HepG2 (cell line): ENCODE data around the gene HBS1L. TPM values are rescaled to one million over a fixed set of nuclear protein-coding genes. Genes with fewer than 3 reads are reported as not detected.

Source experiments
- ARNT2 ChIP-seq: sonication (generic); formaldehyde crosslinking; IDR thresholded peaks from 2 replicates; pipeline ENCODE4 v1.8.0; 2022; ENCODE audit warnings: mild to moderate bottlenecking, low read depth, missing genetic modification reagents, moderate library complexity
- FOXO1 ChIP-seq: sonication (generic); formaldehyde crosslinking; IDR thresholded peaks from 2 replicates; pipeline ENCODE4 v1.4.0; 2020; ENCODE audit warnings: missing genetic modification reagents
- GTF2F1 ChIP-seq: fragments of 150-350 bp; IDR thresholded peaks from 2 replicates; pipeline ENCODE4 v1.6.1; 2014; ENCODE audit warnings: low read length
- HES4 ChIP-seq: sonication (generic); formaldehyde crosslinking; IDR thresholded peaks from 2 replicates; pipeline ENCODE4 v1.9.0; 2021; ENCODE audit warnings: mild to moderate bottlenecking, missing genetic modification reagents, borderline replicate concordance
- JUND ChIP-seq: sonication (generic); formaldehyde crosslinking; IDR thresholded peaks from 2 replicates; pipeline ENCODE4 v1.8.0; 2022; ENCODE audit warnings: mild to moderate bottlenecking, missing genetic modification reagents
- MAFG ChIP-seq: sonication (generic); formaldehyde crosslinking; IDR thresholded peaks from 2 replicates; pipeline ENCODE4 v1.5.1; 2020; ENCODE audit warnings: mild to moderate bottlenecking, missing genetic modification reagents
- MYC ChIP-seq: sonication (generic); formaldehyde crosslinking; IDR thresholded peaks from 2 replicates; pipeline ENCODE4 v1.9.0; 2021; ENCODE audit warnings: missing genetic modification reagents, borderline replicate concordance
- NFYB ChIP-seq: sonication (generic); formaldehyde crosslinking; IDR thresholded peaks from 2 replicates; pipeline ENCODE4 v1.4.0; 2020; ENCODE audit warnings: missing genetic modification reagents
- NONO ChIP-seq, 2 experiments: fragments of 450-650 bp in 1 of 2; sonication (generic) in 1 of 2; formaldehyde crosslinking in 1 of 2; IDR thresholded peaks in 1 of 2; conservative IDR thresholded peaks in 1 of 2; 2 replicates each; pipeline versions ENCODE4 v1.6.1 to v1.8.0; 2017 to 2022; ENCODE audit warnings: mild to moderate bottlenecking in 1 of 2, missing genetic modification reagents in 1 of 2, moderate library complexity in 1 of 2
- PBX3 ChIP-seq: sonication (generic); formaldehyde crosslinking; IDR thresholded peaks from 2 replicates; pipeline ENCODE4 v1.8.1; 2023; ENCODE audit warnings: missing genetic modification reagents, inconsistent platforms, borderline replicate concordance
- PCBP2 ChIP-seq: fragments of 200-400 bp; formaldehyde crosslinking; optimal IDR thresholded peaks from 2 replicates; pipeline ENCODE3; 2018; ENCODE audit warnings: low read length, low read depth; ENCODE audit not compliant: poor library complexity, severe bottlenecking
- PLRG1 ChIP-seq: fragments of 450-650 bp; conservative IDR thresholded peaks from 2 replicates; pipeline ENCODE4 v1.6.1; 2016
- PRPF4 ChIP-seq: fragments of 200-400 bp; formaldehyde crosslinking; IDR thresholded peaks from 2 replicates; pipeline ENCODE4 v1.6.1; 2016; ENCODE audit warnings: low read length, low read depth; ENCODE audit not compliant: poor library complexity, severe bottlenecking
- TIGD3 ChIP-seq: sonication (generic); formaldehyde crosslinking; IDR thresholded peaks from 2 replicates; pipeline ENCODE4 v1.5.1; 2020; ENCODE audit warnings: mild to moderate bottlenecking, missing genetic modification reagents, borderline replicate concordance
- U2AF2 ChIP-seq: fragments of 200-400 bp; formaldehyde crosslinking; IDR thresholded peaks from 2 replicates; pipeline ENCODE4 v1.6.1; 2017; ENCODE audit warnings: low read depth, mild to moderate bottlenecking, low read length
- XBP1 ChIP-seq: sonication (generic); formaldehyde crosslinking; IDR thresholded peaks from 2 replicates; pipeline ENCODE4 v1.5.0; 2020; ENCODE audit warnings: missing genetic modification reagents
- ZIK1 ChIP-seq: sonication (generic); formaldehyde crosslinking; IDR thresholded peaks from 2 replicates; pipeline ENCODE4 v1.5.0; 2020; ENCODE audit warnings: mild to moderate bottlenecking, low read depth, missing genetic modification reagents, borderline replicate concordance
- ZMYM4 ChIP-seq: sonication (generic); formaldehyde crosslinking; IDR thresholded peaks from 2 replicates; pipeline ENCODE4 v1.8.1; 2023; ENCODE audit warnings: mild to moderate bottlenecking, missing genetic modification reagents
- ZNF124 ChIP-seq: sonication (generic); formaldehyde crosslinking; IDR thresholded peaks from 2 replicates; pipeline ENCODE4 v1.4.0; 2020; ENCODE audit warnings: missing genetic modification reagents
- ZNF18 ChIP-seq: sonication (generic); formaldehyde crosslinking; IDR thresholded peaks from 2 replicates; pipeline ENCODE4 v1.8.0; 2022; ENCODE audit warnings: mild to moderate bottlenecking, missing genetic modification reagents; ENCODE audit not compliant: insufficient replicate concordance
- ZNF432 ChIP-seq: sonication (generic); formaldehyde crosslinking; IDR thresholded peaks from 2 replicates; pipeline ENCODE4 v1.5.0; 2020; ENCODE audit warnings: missing genetic modification reagents, mild to moderate bottlenecking, borderline replicate concordance
- ZNF781 ChIP-seq: sonication (generic); formaldehyde crosslinking; IDR thresholded peaks from 2 replicates; pipeline ENCODE4 v1.5.1; 2020; ENCODE audit warnings: borderline replicate concordance, mild to moderate bottlenecking, missing genetic modification reagents; ENCODE audit errors: not compliant biosample characterization
- ZNF850 ChIP-seq: sonication (generic); formaldehyde crosslinking; conservative IDR thresholded peaks from 2 replicates; pipeline ENCODE4 v1.9.0; 2021; ENCODE audit warnings: mild to moderate bottlenecking, missing genetic modification reagents
- ZXDC ChIP-seq: sonication (generic); formaldehyde crosslinking; IDR thresholded peaks from 2 replicates; pipeline ENCODE4 v1.5.0; 2020; ENCODE audit warnings: mild to moderate bottlenecking, missing genetic modification reagents
- polyA plus RNA-seq, 8 experiments: library from polyadenylated mRNA; depleted of rRNA in 3 of 8; stranded (reverse) in 7 of 8; unstranded in 1 of 8; fragments of >200 nt; fragmentation: Illumina TruSeq in 4 of 8; extraction: Trizol in 4 of 8; gene quantifications; 2 replicates each; pipeline versions ENCODE4 v1.2.1 to v1.2.3, GENCODE V29; 2011 to 2016; ENCODE audit warnings: low read depth in 4 of 8, missing spikeins in 1 of 8, mixed read lengths in 1 of 8; ENCODE audit not compliant: insufficient read depth in 1 of 8
- total RNA-seq, 5 experiments: library from RNA; depleted of rRNA; stranded (reverse); fragments of >200 nt; fragmentation: Illumina TruSeq; extraction: Trizol; gene quantifications; 2 replicates each; pipeline ENCODE4 v1.2.3, GENCODE V29; 2016; ENCODE audit warnings: low read depth in 1 of 5

Gene HBS1L
- total and polyA plus RNA-seq, 2 of the 13 experiments (the other 11 are each of a cell fraction or from before 2014, with no cell fraction given): 44.1 to 138 TPM

GRCh38 chr6:135036731-135037420 is 17.7 kb downstream of the HBS1L start (continued):
- TF ChIP-seq ZNF18 (no peak), TIGD3 (CRISPR knock-in tag) (no peak), MAFG (CRISPR knock-in tag) (no peak), PCBP2 (no peak), HES4 (CRISPR knock-in tag) (no peak), U2AF2 (no peak), GTF2F1 (no peak), PRPF4 (no peak), ZNF781 (CRISPR knock-in tag) (no peak), NONO (IDR thresholded peaks at IDR 0.05) (no peak), NONO (CRISPR knock-in tag; conservative IDR thresholded peaks at IDR 0.05) (no peak), FOXO1 (CRISPR knock-in tag) (no peak), ZNF124 (no peak), JUND (no peak), PBX3 (no peak), ARNT2 (CRISPR knock-in tag) (no peak), ZIK1 (CRISPR knock-in tag) (no peak), PLRG1 (no peak), NFYB (CRISPR knock-in tag) (no peak), ZXDC (CRISPR knock-in tag) (no peak), XBP1 (no peak), ZNF850 (CRISPR knock-in tag) (no peak), ZNF432 (CRISPR knock-in tag) (no peak), ZMYM4 (CRISPR knock-in tag) (peak; percentile 16; the same call in 1 of the 2 replicates), MYC (CRISPR knock-in tag) (no peak)
